IPS-NIHi11 (cell line): ENCODE measurements around the gene TTC7B.

ENCODE experiments used
- DNase-seq: peaks from one replicate; pipeline ENCODE4 v3.0.0; 2012; ENCODE audit warnings: mixed read lengths, low spot score

The TTC7B gene

DNA sequence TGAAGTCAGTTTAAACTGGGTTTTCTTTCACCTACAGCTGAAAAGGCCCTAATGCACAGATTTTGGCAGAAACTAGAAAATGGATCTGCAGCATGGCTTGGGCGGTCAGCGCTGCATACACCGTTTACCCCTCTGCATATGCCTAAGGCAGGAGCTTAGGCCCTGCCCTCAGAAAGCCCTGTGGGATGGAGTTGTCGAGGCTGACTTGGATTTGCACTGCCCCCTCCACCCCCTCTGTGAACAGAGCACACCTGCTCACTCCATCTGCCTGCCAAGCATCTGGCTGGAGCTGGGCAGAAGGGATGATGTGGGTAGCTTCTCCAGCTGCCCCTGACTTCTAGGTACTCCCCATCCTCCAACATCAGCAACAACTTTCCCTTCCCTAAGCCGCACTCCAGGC lies 41.9 kb downstream of the TTC7B start:
- DNase-seq, result no peak

DNA sequence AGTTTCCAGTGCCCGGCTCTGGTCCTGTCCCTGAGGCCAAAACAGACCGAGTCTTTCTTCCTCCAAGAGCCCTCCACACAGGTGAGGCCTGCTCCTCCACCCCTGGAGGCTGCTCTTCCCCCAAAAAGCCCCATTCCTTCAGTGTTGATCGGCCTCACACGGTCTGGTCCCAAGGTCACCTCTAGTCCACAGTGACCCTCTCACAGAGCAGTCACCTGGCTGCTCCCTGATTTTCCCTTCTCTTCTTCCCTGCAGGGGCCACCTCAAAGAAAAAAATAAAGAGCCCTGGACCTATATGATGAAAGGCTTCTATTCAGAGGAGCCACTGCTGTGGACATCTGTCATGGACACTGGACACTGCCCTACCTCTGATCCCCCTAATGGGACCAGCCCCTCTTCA lies 42.5 kb downstream of the TTC7B start:
- DNase-seq, result no peak

DNA sequence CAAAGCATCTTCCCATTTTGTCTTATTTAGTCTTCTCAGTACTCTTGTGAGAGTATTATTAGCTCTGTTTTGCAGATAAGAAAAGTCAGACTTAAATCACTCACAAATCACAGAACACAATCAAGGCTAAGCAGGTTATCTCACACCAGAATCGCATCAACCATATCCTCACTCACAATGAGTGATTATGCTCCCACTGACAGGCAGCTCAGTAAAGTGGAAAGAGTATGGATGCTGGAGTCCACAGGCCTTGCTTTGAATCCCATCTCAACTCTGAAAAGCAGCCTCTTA lies 43.1 kb downstream of the TTC7B start:
- no peak for DNase-seq

DNA sequence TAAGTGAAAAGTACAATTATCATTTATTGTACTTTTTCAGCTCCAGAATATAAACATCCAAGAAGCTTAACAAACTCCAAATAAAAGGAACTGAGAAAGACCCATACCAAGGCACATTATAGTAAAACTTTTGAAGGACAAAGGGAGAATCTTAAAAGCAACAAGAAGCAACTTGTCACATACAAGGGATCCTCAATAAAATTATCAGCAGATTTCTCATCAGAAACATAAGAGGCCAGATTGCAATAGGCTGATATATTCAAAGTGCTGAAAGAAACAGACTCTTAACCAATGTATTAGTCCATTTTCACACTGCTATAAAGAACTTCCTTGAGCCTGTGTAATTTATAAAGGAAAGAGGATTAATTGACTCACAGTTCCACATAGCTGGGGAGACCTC lies 48.3 kb downstream of the TTC7B start:
- DNase-seq, result no peak

DNA sequence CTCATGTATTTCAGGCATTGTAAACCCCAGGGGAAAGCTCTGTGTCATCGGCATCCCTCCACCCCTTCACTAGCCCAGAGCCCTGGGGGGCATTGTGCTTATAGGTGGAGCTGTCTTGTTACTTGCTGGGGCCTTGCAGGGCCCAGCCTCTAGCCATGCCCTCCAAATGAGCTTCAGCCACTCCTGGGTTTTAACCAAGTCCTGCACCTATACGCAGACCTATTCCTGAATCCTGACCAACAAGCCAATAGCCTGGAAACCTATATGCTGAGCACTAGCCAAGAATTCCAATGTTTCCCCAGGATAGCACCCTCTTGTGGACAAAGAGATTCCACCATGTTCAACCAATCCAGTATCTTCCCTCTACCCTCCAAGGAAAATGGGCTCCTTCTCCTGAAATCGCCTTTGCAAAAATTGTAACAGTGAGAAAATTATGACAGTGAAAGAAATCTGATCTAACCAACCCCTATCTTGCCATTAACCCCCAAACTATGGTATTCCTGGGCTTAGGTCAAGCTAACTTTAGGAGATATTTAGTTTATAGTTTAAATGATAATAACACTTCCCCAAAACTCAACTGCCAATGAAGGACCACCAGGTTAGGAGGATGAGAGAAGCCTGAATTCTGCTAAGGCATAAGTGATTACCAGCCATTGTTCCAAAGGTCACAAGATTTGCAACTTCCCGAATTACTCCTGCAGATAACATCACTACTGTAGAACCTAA lies 55.5 kb downstream of the TTC7B start:
- peak; percentile 66 for DNase-seq

DNA sequence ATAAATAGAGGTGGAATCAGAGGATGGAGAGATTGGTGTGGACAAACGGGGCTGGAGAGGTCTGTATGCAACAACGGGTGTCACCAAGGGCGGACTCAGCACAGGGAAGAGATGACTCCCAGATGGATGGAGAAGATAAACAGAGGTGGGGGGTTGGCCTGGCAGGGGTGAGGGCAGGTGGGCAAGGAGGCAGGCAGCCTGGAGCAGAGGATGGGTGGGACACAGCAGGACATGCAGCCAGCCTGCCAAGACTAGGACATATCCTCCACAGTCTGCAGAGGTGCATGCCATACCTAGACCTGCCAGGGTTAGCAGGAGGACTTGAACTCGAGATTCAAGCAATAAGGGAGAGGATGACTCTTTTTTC lies 56.2 kb downstream of the TTC7B start:
- no peak for DNase-seq

DNA sequence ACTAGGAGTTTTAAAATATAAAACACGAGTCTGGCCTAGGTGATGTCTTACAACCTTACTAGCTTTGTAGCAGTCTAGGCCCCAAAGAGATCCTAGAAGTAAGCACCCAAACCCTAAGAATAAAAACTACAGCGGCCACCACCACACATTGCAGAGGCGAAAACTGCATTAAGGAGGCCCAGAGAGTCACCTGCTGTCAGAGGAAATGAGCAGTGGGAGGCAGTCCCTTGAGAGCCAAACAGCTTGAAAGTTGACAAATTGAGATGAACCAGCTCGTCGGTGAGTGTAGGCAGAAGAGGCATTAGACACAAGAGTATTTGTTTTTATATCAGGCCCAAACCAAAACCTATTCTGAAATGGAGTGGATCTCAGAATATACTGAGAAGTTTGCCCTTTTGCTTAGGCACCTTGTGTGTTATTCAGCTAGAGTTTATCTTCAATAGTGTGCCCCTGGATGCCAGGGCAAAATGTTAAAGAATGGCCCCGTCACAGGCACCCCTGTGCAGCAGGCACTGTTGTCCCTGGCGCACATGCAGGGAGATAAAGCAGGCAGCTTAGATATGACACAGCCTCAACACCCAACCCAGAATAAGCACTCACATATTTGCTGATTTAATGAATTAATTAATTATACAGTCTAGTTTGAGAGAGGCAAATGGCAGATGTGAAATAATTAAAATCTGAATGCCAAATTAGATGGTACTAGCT lies 56.7 kb downstream of the TTC7B start:
- no peak for DNase-seq

DNA sequence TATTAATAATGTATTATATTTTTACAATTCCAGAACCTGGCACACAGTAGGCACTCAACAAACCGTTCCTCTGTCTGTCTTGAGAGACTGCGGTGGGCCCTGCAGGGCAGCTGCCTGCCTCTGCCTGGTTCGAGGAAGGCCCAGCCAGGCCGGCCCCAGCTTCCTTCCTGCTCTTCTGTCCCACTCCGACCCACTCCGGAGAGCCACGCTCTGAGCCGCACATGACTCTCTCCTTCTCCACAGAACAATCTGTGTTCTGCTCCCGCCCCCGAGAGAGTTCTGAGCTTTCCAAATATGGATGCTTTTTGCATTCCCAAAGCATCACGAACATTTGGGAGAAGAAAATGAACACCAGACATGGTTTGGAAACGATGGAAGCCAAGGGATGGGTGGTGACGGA lies 57.3 kb downstream of the TTC7B start:
- DNase-seq, result no peak

DNA sequence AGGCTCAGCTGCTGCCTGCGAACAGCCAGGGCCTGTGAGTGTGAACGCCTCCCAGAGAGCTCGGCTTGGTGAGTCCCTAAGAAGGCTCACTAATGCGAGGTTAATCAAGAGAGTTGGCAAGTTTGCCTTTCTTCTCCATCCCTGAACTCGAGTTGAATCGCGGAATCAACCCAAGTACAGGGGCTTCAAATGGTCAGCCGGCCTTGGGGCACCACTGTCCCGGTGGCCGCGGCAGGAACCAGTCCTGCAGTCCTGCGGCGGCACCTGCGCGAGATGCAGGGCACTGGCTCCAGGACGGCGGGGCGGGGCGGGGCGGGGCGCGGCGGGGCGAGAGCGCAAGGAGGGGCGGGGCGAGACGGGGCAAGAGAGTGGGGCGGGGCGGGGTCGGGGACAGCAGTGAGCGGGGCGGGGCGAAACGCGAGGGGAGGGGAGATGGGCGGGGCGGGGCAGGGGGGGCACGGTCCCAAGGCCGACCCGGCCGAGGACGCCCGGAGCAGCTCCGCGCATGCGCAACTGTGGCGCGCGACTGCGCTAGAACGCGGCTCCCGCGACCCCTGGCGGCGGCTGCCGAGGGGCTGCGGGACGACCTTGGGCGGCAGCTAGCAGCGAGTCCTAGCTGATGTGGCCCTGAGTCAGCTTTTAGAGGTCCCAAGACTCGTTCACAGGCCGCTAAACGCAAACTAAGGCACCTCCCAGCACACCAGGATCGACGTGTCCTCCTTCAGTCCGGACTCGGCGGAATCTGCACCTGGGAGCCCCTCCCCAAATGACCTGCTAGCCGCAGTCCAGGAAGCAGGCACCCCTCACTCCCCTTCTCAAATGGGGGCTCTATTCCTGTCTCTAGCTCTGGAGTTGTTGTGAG lies 58.0 kb downstream of the TTC7B start:
- peak; percentile 98 for DNase-seq

DNA sequence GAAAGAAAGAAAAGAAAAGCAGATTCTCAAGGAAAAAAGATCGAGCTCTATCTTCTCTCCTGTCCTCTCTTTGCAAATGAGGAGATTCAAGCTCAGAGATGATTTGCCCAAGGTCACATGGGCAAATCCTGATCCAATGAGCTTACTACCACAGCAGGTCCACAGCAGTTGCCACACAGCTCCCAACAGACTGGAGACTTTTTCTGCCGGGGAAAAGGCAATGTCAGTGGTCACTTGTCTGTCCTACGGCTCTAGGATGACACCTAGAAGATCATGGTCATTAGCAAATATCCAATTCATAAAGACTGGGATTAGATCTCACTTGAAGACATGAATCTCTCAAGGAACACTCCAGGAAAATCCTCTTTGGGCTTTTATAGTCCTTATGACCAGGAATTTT lies 58.8 kb downstream of the TTC7B start:
- DNase-seq, result no peak

DNA sequence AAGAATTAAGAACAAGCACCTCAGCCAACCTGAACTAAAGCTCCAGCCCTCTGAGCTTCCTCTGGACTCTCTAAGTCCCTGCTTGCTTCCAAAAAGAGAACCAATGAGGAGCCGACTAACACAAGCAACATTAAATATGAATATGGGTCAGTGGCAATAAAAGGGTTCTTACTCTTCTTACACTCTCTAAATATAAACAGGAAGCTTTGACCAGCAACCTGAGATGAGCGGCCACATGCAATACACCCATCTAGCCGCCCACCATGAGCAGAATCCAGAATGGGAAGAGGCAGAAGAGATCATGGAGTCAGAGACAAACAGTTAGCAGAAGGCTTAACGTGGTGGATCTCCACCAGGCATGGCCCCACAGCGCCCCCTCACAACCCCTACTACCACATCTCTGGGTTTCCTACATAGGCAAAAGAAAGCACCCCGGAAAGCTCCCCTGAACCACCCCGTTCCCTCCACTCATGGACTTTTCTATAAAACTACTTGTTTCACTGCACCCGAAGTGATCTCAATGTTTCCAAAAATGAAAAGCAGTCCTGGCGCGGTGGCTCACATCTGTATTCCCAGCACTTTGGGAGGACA lies 59.4 kb downstream of the TTC7B start:
- no peak for DNase-seq

DNA sequence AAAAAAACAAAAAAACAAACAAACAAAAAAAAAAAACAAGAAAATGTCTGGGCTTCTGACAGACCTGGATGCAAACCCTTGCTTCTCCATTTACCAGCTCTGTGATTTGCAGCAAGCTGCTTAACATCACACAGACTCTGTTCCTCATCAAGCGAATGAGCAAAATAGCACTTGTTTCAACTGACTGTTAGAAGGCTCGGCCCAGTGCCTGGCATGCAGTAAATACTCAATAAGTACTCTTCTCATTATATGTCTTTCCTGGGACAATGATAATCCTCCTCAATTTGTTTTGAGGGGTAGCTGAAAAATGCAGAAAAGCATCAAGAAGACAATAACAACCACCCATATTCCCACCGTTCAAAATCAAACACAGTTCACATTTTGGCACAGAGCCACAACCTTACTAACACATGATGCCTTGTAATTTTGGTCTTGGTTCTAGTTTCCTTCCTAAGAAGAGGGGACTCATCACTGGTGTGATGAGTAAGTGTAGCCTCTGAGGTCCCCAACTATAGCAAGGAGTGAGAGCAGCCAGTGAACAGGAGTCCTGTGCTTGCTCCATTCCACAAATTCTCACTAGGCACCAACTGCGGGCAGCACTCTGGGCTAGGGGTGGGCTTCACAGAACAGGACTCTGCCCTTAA lies 60.4 kb downstream of the TTC7B start:
- no peak for DNase-seq

DNA sequence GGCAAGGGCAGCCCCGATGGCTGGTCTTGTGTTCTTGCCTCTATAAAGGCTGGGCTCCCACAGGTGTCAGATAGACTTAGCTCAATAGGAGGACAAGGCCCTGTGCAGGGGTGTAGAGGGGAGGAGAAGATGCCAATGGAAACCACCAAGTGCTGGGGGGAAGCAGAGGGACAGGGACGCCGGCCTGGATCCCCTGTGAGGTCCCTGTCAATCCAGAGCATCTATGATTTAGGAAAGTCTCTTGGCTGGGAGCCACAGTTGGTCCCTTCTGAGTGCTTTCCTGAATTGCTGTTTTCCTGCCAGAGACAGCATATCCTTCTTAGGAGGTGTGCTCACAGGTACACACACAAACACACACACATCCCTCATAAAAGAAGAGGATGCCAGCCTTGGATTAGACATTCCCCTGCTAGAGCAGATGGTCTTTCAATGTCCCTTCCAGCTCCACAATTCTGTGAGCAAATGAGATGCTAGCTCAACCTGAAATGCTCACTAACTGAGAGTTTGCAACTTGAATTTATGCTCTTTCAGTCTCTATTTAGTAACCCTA lies 62.7 kb downstream of the TTC7B start:
- no peak for DNase-seq

DNA sequence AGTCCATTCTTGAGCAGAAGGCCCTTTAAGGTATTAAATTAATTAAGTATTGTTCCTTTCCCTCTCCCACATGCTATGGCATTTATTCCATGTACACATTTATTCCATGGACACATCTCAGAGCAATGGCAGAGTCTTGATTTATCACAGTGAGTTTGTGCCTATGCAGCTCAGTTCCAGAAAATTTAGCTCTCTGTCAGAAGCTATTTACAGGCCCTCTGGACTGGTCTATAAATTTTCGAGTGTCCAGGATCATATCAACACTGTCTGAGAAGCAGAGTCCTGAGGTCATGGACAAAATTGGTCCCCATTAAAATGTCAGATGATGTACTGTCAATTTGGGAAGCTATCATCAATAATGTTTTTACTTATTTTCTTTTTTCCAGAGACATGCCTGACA lies 65.5 kb downstream of the TTC7B start:
- DNase-seq, result no peak

DNA sequence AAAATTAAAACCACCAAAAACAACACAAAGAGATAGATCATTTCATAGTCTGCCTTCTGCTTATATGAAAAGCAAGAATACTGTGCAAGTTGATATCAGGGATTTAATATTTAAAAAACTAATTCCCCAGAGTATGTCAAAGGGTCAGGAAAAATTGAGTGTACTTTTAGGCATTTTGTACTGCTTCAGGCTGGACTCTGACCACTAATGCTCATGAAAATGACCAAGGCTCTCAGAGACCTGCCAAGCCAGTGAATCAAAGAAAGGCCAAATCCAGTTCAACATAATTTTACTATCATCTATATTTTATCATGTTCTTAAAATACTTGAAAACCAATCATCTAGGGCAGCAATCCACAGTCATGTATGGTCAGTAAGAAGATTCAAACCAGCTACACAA lies 66.0 kb downstream of the TTC7B start:
- DNase-seq, result no peak

DNA sequence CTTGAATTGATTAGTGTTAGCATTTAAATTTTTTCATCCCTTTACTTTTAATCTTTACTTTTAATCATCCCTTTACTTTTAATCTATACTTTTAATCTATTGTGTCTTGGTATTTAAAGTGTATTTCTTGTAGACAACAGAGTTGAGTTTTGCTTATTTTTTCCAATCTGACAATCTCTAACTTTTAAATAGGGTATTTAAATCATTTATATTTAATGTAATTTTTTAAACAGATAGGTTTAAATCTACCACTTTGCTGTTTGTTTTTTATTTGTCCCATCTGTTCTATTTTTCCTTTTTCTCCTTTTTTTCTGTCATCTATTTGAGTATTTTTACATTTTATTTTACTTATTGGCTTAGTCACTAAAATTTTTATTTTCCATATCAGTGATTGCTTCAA lies 68.3 kb downstream of the TTC7B start:
- DNase-seq, result no peak

DNA sequence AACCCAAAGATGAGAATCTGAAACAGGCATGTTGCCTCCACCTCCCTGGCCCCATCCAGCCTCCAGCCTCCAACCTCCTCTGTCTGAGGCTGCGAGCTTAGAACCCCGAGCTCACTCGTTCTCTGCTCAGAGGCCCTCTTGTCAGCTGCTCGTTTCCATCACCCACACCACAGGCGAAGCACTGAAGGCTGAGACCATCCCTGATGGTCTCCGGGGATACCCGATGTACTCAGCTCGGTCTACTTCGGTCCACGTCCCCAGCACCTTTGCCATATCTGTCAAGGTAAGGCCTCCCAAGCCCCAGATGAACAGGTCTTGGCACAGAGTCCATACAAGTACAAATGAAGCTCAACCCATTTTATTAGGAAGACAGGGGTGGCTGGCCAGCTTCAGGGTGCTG lies 72.4 kb downstream of the TTC7B start:
- DNase-seq, result no peak

DNA sequence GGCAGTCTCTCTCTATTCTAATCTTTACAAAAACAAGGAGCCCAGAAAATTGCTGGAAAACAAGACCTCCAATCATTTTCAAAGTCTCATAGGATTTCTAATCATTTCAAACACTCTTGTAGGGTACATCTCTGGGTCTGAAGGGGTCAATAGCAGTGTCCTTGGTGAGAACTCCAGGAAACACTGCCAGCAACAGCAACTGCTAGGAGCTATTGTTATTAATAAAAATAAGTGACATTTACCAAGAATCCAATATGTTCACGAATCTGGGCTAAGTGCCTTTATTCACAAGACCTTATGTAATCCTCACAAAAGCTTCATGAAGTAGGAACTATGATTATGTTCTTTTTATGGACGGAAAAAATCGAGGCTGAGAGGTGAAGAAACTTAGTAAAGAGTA lies 72.8 kb downstream of the TTC7B start:
- DNase-seq, result no peak

DNA sequence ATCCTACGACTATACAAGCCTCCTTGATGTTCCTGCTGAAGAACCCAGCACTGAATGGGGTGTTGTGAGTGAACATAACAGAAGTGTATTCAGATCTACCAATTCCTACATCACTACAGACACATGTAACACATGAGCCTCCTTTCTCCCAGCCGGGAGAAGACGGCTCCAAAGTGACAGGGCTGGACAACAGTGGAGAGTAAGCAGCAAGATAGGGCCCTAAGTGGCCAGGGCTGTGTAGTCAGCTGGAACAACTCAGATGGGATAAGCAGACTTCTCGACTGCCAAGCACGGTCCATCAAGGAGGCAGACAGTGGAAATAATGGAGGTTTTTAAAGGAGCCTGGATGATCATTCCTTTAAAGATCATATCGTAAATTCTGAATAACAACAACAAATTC lies 73.5 kb downstream of the TTC7B start:
- no peak for DNase-seq

DNA sequence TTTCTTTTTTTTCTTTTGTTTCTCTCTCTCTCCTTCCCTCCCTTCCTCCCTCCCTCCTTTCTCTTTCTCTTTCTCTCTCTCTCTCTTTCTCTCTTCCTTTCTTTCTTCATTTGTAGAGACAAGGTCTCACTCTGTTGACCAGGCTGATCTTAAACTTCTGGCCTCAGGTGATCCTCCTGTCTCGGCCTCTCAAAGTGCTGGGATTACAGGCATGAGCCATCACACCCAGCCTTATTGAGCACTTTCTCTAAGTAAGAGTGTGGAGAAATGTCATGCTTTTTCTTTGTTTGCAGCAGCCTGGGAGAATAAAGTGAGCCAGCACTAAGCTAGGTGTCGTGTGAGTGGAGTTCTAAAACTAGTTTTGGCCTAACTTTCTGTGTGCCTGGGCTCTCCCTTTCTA lies 74.0 kb downstream of the TTC7B start:
- DNase-seq, result no peak

DNA sequence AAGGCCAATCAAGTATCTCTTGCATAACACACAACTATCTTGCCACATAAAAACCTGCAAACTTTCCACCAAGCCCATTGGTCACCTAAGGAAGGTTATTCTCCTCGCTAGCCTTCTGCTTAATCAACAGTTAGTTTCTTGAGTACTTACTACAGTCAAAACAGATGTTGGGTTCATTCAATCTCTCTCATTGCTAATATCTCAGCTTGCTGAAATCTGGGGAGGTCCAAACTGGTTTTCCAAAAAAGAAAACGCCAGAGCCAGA lies 74.6 kb downstream of the TTC7B start:
- DNase-seq, result no peak

DNA sequence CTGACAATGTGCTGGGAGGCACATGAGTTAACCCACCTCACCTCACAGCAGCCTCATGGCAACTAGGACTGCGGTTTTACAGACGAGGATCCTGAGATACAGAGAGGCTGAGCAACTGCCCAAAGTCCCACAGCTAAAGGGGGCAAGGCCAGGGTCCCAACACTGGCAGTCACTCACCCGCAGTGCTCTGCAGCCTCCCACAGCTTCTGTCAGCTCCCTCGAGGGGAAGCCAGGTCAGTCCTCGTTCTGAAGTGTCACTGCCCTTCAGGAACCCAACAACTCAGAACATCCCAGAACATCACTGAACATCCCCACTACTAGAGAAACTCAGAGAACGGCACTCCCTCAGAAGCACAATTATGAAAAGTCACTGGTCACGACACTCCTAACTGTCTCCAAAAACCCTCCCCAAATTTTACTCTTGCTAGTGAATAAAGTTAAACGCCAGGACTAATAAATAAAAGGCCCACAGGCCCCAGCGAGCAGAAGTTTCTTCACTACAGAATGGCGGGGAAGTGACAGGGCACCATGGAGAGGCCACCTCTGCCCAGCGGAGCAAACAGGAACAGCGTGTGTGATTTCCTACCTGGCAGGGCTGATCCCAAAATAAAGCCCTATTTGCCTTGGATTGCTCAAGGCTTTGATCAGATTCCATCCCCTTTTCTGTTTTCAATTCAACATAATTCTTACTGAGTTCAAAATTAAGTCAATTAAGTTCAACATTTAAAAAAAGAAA lies 75.1 kb downstream of the TTC7B start:
- no peak for DNase-seq
